ENCODE results near the gene ZDHHC14.

ZDHHC14 gene

DNA sequence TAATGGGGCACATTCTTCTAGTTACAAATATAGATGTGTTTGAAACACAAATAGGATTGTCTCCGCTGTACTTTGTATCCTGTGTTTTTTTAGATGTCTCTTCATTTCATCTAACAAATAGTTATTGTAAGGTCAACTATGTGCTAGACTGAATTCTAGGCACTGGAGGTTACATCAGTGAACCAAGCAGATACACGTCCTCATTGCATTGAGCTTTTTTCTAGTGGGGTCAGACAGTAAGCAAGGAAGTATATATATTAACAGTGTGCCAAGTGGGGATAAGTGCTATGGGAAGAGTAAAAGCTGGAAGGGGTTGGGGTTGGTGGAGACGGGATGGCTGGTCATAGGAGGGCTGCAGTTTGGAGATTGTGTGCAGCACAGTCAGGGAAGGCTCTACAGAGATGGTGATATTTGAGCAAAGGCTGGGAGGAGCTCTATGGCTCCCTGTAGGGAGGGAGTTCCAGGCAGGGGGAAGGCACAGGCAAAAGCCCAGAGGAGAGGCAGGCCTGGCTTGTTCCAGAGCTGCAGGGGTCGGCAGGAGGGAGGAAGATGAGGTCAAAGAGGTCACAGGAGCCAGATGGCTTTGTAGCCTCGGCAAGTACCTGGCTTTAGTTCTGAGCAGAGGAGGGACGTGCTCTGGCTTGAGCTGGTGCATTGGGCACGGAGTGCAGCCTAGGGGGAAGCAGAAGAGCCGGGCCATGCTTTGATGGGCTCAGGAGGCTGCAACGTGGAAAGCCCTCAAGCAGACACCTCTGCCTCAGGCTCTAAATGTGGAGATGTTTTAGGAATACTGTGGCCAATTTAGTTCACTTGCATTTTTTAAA lies 152.3 kb downstream of the ZDHHC14 start:
- no peaks in the 10 kb centered on the region for H3K27me3 ChIP-seq (ENCODE audit: insufficient read depth, poor library complexity, severe bottlenecking)
- no peak for TF ChIP-seq POLR2AphosphoS5 (IDR thresholded peaks at IDR 0.05; ENCODE audit: low read depth)
- TF ChIP-seq CTCF (IDR thresholded peaks at IDR 0.05; ENCODE audit: insufficient read depth, low read length): no peak
- TF ChIP-seq SPI1 (IDR thresholded peaks at IDR 0.05; ENCODE audit: borderline replicate concordance, low read depth): no peak
- TF ChIP-seq REST (IDR thresholded peaks at IDR 0.05; ENCODE audit: insufficient replicate concordance, low read depth): no peak
- TF ChIP-seq GABPA (IDR thresholded peaks at IDR 0.05; ENCODE audit: low read depth): no peak

DNA sequence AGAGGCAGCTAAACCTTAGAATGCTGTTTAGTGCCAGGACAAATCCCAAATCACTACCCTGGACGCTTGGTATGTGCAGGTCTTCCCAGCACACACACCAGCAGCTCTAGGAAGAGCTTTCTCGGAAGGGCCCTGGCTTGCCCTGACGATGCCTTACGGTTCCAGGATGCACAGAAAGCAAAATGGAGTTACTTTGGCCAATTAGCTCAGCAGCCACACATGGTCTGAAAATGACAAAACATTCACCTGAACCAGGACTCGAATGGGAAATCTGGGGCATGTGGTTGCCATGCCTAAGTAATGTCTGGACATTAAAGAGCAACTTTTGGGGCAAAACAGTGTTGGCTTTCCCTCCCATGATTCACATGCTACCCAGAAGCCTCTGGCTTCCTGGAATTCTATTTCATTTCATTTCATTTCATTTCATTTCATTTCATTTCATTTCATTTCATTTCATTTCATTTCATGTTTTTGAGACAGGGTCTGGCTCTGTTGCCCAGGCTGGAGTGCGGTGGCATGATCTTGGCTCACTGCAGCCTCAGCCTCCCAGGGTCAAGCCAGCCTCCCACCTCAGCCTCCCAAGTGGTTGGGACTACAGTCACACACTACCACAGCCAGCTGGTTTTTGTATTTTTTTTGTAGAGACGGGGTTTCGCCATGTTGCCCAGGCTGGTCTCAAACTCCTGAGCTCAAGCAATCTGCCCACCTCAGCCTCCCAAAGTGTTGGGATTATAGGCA lies 153.3 kb downstream of the ZDHHC14 start:
- H3K4me3 ChIP-seq (replicated peaks; ENCODE audit: insufficient read depth, low read length): no peak overlapping the region
- H3K27ac ChIP-seq (replicated peaks): no peak overlapping the region
- H3K27me3 ChIP-seq (ENCODE audit: insufficient read depth, poor library complexity, severe bottlenecking): no peaks in the 10 kb centered on the region
- no peak for TF ChIP-seq SPI1 (IDR thresholded peaks at IDR 0.05; ENCODE audit: borderline replicate concordance, low read depth)
- TF ChIP-seq GABPA (IDR thresholded peaks at IDR 0.05; ENCODE audit: low read depth): no peak
- no peak for TF ChIP-seq CTCF (IDR thresholded peaks at IDR 0.05; ENCODE audit: insufficient read depth, low read length)
- TF ChIP-seq POLR2AphosphoS5 (IDR thresholded peaks at IDR 0.05; ENCODE audit: low read depth): no peak
- no peak for DNase-seq (ENCODE audit: low read depth in 1 of 2, low spot score in 1 of 2)

More for the DNA sequence above, 152.3 kb downstream of the ZDHHC14 start:
- H3K27ac ChIP-seq (replicated peaks): no peak overlapping the region
- H3K4me3 ChIP-seq (replicated peaks; ENCODE audit: insufficient read depth, low read length): no peak overlapping the region
- no peak for DNase-seq (ENCODE audit: low read depth in 1 of 2, low spot score in 1 of 2)

GRCh38 chr6:157534977-157535339 lies 154.0 kb downstream of the ZDHHC14 start:
- TF ChIP-seq CTCF (IDR thresholded peaks at IDR 0.05; ENCODE audit: insufficient read depth, low read length) (no peak), POLR2AphosphoS5 (IDR thresholded peaks at IDR 0.05; ENCODE audit: low read depth) (no peak), REST (IDR thresholded peaks at IDR 0.05; ENCODE audit: insufficient replicate concordance, low read depth) (no peak), GABPA (IDR thresholded peaks at IDR 0.05; ENCODE audit: low read depth) (no peak), SPI1 (IDR thresholded peaks at IDR 0.05; ENCODE audit: borderline replicate concordance, low read depth) (no peak)
- Histone ChIP-seq H3K27ac (replicated peaks) (no peak overlapping the region), H3K27me3 (ENCODE audit: insufficient read depth, poor library complexity, severe bottlenecking) (no peaks in the 10 kb centered on the region), H3K4me3 (replicated peaks; ENCODE audit: insufficient read depth, low read length) (no peak overlapping the region)
- DNase-seq (ENCODE audit: low read depth in 1 of 2, low spot score in 1 of 2): no peak
